ENCODE measurements around the gene FOXK1.

FOXK1 gene

DNA sequence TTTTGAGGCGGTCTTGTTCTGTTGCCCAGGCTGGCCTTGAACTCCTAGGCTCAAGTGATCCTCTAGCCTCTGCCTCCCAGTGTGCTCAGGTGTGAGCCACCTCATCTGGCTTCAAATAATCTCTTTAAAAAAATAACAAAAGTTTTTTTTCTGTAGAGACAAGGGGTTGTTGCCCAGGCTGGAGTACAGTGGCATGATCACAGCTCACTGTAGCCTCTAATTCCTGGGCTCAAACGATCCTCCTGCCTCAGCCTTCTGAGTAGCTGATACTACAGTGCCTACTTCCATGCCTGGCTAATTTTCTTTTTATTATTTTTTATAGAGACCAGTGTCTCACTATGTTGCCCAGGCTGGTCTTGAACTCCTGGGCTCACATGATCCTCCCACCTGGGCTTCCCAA lies 11.7 kb downstream of the FOXK1 start:
- Histone ChIP-seq H3K9me3 (ENCODE audit: control insufficient read depth, low read length) (no peaks in the 10 kb centered on the region), H3K36me3 (ENCODE audit: control insufficient read depth, insufficient read depth, low read length) (no peaks in the 10 kb centered on the region), H3K27me3 (replicated peaks; ENCODE audit: control insufficient read depth, insufficient read depth, low read length, poor library complexity, severe bottlenecking) (no peaks in the 10 kb centered on the region), H3K4me3 (ENCODE audit: insufficient read depth, low read depth, low read length, poor library complexity, severe bottlenecking) (no peak overlapping the region), H3K27ac (ENCODE audit: insufficient read depth, low read length, poor library complexity, severe bottlenecking) (no peak overlapping the region), H3K4me1 (ENCODE audit: control insufficient read depth, insufficient read depth, low read length, poor library complexity, severe bottlenecking) (no peaks in the 10 kb centered on the region)
- no peak for DNase-seq

DNA sequence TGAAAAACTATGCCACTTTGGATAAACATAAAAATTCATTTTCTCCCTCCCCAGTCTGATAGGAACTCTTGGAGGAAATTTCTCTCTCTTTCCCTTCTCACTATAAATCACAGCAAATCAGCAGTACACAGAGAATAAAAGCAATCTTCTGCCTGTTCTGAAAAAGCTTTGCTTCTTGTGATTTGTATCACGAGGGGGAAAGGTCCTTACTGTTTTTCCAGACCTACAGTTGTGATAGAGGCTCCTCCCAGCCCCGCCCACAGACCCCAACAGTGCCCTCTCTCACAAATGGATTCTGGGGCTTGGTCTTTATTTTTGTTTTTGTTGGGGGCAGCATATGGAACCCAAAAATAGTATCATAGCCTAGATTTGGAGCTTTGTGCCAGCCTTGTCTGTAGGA lies 12.2 kb downstream of the FOXK1 start:
- DNase-seq: no peak
- Histone ChIP-seq H3K4me1 (ENCODE audit: control insufficient read depth, insufficient read depth, low read length, poor library complexity, severe bottlenecking) (no peaks in the 10 kb centered on the region), H3K9me3 (ENCODE audit: control insufficient read depth, low read length) (no peaks in the 10 kb centered on the region), H3K36me3 (ENCODE audit: control insufficient read depth, insufficient read depth, low read length) (no peaks in the 10 kb centered on the region), H3K27ac (ENCODE audit: insufficient read depth, low read length, poor library complexity, severe bottlenecking) (no peak overlapping the region), H3K27me3 (replicated peaks; ENCODE audit: control insufficient read depth, insufficient read depth, low read length, poor library complexity, severe bottlenecking) (no peaks in the 10 kb centered on the region), H3K4me3 (ENCODE audit: insufficient read depth, low read depth, low read length, poor library complexity, severe bottlenecking) (no peak overlapping the region)

DNA sequence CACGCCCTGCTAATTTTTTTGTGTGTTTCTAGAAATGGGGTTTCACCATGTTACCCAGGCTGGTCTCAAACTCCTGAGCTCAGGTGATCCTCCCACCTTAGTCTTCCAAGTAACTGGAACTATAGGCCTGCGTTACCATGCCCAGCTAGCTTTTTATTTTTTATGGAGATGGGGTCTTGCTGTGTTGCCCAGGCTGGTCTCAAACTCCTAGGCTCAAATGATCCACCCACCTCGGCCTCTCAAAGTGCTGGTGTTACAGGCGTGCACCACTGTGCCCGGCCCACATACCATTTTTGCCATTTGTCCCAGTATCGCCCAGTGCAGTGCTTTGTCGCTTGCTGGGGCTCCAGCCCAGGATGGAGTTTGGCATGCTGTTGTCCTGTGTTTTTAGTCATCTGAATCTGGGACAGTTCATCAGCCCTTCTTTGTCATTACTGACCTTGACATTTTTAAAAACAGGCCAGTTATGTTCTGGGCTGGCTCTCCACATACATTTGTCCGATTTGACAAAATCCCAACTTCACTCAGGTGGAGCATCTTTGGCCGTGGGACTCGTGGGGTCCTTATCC lies 16.7 kb downstream of the FOXK1 start:
- no peaks in the 10 kb centered on the region for H3K27me3 ChIP-seq (replicated peaks; ENCODE audit: control insufficient read depth, insufficient read depth, low read length, poor library complexity, severe bottlenecking)
- H3K4me3 ChIP-seq (ENCODE audit: insufficient read depth, low read depth, low read length, poor library complexity, severe bottlenecking): no peak overlapping the region
- no peaks in the 10 kb centered on the region for H3K4me1 ChIP-seq (ENCODE audit: control insufficient read depth, insufficient read depth, low read length, poor library complexity, severe bottlenecking)
- no peaks in the 10 kb centered on the region for H3K9me3 ChIP-seq (ENCODE audit: control insufficient read depth, low read length)
- DNase-seq: no peak
- H3K36me3 ChIP-seq (ENCODE audit: control insufficient read depth, insufficient read depth, low read length): no peaks in the 10 kb centered on the region
- no peak overlapping the region for H3K27ac ChIP-seq (ENCODE audit: insufficient read depth, low read length, poor library complexity, severe bottlenecking)

DNA sequence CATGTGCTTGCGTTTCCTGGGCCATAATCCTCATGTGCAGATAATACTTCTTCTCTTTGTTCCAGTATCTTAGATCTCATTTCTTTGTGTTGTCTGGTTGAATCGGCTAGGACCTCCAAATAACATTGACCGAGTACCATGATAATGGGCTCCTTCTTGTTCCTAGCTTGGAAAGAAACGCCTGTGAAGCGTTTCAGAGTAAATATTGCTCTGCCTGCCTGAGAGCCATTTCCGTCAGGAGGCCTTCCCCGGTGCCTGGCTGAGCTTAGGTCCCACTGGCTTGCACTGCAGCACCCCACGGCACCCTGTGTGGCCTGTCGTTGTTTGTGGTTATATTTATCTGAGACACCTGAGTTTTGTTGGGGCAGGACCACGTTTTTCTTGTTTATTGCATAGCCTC lies 17.7 kb downstream of the FOXK1 start:
- no peak overlapping the region for H3K27ac ChIP-seq (ENCODE audit: insufficient read depth, low read length, poor library complexity, severe bottlenecking)
- no peak overlapping the region for H3K4me3 ChIP-seq (ENCODE audit: insufficient read depth, low read depth, low read length, poor library complexity, severe bottlenecking)
- DNase-seq: no peak
- H3K4me1 ChIP-seq (ENCODE audit: control insufficient read depth, insufficient read depth, low read length, poor library complexity, severe bottlenecking): no peaks in the 10 kb centered on the region
- H3K27me3 ChIP-seq (replicated peaks; ENCODE audit: control insufficient read depth, insufficient read depth, low read length, poor library complexity, severe bottlenecking): no peaks in the 10 kb centered on the region
- no peaks in the 10 kb centered on the region for H3K9me3 ChIP-seq (ENCODE audit: control insufficient read depth, low read length)
- no peaks in the 10 kb centered on the region for H3K36me3 ChIP-seq (ENCODE audit: control insufficient read depth, insufficient read depth, low read length)

DNA sequence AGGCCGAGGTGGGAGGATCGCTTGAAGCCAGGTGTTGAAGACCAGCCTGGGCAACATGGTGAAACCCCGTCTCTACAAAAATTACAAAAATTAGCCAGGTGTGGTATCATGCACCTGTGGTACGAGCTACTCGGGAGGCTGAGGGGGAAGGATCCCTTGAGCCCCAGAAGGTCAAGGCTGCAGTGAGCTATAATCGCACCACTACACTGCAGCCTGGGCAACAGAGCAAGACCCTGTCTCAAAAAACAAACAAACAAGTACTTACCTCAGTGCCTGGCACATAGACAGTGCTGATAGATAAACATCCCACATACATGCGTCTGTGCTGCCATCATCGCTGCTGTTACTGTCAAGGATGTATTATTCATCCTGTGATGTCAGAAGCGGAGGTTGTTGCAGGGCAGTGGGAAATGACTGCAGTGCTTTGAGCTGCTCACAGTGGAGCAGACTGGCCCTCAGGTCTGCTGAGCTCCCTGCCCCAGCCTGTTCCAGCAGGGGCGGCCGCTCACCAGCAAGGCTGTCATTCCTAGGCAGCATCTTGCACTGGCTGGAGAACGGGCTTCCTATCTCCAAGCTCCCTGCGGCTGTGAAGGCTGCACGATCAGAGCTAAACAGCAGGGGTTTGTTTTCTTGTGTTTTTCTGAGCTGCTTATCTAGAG lies 18.6 kb downstream of the FOXK1 start:
- Histone ChIP-seq H3K36me3 (ENCODE audit: control insufficient read depth, insufficient read depth, low read length) (no peaks in the 10 kb centered on the region), H3K27ac (ENCODE audit: insufficient read depth, low read length, poor library complexity, severe bottlenecking) (no peak overlapping the region), H3K9me3 (ENCODE audit: control insufficient read depth, low read length) (no peaks in the 10 kb centered on the region), H3K4me1 (ENCODE audit: control insufficient read depth, insufficient read depth, low read length, poor library complexity, severe bottlenecking) (no peaks in the 10 kb centered on the region), H3K27me3 (replicated peaks; ENCODE audit: control insufficient read depth, insufficient read depth, low read length, poor library complexity, severe bottlenecking) (no peaks in the 10 kb centered on the region), H3K4me3 (ENCODE audit: insufficient read depth, low read depth, low read length, poor library complexity, severe bottlenecking) (no peak overlapping the region)
- DNase-seq: no peak

DNA sequence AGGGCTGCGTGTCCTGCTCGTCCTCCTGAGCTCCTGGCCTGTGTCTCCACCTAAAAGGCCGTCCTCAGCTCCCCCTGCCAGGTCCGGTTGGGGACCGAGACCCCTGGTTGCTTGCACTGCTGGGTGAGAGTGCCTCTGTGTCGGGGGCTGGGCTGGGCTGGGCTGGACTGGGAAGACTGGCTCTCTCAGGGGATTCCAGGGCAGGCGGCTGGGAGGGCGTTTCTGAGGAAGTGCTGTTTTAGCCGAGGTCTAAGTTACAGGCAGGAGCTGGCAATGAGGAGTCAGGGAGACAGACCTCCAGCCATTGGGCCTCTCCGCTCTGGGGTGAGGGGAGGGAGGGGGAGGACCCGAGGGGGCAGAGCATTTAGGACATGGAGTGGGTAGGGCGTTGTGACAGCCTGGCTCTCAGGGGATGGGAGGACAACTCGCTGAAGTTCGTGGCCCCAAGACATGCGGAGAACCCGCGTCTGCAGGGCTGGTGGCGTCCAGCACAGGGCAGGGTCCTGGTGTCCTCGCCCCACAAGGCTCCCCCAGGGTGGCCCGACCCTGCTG lies 20.9 kb downstream of the FOXK1 start:
- no peaks in the 10 kb centered on the region for H3K27me3 ChIP-seq (replicated peaks; ENCODE audit: control insufficient read depth, insufficient read depth, low read length, poor library complexity, severe bottlenecking)
- DNase-seq: no peak
- no peak overlapping the region for H3K27ac ChIP-seq (ENCODE audit: insufficient read depth, low read length, poor library complexity, severe bottlenecking)
- no peaks in the 10 kb centered on the region for H3K4me1 ChIP-seq (ENCODE audit: control insufficient read depth, insufficient read depth, low read length, poor library complexity, severe bottlenecking)
- no peak overlapping the region for H3K4me3 ChIP-seq (ENCODE audit: insufficient read depth, low read depth, low read length, poor library complexity, severe bottlenecking)
- no peaks in the 10 kb centered on the region for H3K9me3 ChIP-seq (ENCODE audit: control insufficient read depth, low read length)
- H3K36me3 ChIP-seq (ENCODE audit: control insufficient read depth, insufficient read depth, low read length): no peaks in the 10 kb centered on the region

DNA sequence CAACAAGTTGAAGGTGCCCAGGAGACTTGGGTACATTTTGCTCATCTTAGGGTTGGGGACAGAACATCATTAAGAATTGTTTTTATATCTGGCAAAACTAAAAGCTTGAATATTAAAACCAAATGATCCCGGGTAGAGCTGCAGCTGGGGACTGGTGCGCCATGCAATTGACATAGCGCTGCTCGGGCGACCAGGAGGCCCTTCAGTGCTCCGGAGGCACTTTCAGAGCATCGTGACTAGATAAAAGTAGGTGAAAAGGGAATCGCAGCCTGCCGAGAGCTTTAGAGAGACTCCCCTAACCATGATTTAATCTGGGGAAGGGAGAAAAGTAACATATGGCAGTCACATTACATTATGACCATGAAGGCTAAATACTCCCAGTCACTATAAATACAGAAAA lies 21.4 kb downstream of the FOXK1 start:
- Histone ChIP-seq H3K9me3 (ENCODE audit: control insufficient read depth, low read length) (no peaks in the 10 kb centered on the region), H3K27ac (ENCODE audit: insufficient read depth, low read length, poor library complexity, severe bottlenecking) (no peak overlapping the region), H3K4me1 (ENCODE audit: control insufficient read depth, insufficient read depth, low read length, poor library complexity, severe bottlenecking) (no peaks in the 10 kb centered on the region), H3K27me3 (replicated peaks; ENCODE audit: control insufficient read depth, insufficient read depth, low read length, poor library complexity, severe bottlenecking) (no peaks in the 10 kb centered on the region), H3K36me3 (ENCODE audit: control insufficient read depth, insufficient read depth, low read length) (no peaks in the 10 kb centered on the region), H3K4me3 (ENCODE audit: insufficient read depth, low read depth, low read length, poor library complexity, severe bottlenecking) (no peak overlapping the region)
- no peak for DNase-seq

DNA sequence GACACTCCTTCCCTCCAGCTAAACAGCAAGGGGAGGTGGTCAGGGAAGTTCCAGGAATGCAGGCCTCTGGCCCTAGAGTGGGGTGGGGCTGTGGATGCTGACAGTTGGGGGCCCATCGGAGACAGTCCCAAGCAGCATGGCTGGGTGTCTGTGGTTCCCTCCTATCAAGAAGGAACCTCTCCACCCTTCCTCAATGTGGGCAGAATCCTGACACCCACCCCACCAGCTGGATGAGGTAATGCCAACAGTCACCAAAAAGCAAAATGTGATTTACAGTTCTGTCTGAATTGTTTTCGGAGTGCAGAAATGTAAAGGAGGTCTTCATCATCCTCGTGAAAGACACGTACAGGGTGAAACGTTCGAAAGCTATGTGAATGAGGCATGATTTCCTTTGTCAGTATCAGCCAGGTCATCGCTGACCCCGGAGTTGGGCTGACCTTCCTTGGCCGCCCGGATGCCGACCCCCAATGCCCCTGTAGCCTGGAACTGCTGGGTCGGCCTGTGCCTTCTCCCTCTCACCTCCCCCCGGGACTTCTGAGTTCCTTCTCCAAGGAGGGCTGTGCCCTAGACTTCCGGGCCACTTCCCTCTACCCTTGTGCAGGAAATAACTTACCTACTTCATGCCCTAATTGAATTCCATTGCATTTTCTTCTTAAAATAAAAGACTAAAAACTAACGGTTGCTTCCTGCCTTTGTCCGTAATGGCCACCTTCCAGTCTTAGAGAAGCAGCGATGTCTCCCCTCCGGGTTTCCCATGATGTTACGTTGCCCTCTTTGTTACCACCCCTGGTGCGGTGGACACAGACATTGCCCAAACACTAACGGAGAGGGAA lies 24.5 kb downstream of the FOXK1 start:
- DNase-seq: no peak

DNA sequence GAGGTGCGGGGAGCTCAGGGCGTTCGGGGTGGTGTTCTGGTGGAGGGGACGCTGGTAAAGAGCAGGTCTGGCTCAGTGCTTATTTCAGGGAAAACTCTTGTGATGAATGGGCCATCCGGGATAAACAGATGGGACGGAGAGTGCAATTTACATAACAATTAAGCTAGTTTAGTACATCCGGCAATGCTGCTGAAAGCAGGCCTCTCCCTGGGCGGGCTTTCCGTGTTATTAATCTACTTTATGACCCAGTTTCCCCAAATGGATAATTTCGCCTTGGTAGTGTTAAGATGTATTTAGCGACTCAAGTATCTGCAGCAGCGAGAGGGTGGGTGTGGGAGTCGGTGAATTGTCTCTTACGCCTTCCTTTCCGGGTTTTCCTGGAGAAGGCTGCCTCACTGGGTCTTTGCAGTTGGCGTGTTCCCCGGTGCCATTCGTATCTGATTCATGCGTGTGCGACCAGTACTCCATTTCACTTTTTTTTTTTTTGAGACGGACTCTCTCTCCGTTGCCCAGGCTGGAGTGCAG lies 25.2 kb downstream of the FOXK1 start:
- no peak overlapping the region for H3K27ac ChIP-seq (ENCODE audit: insufficient read depth, low read length, poor library complexity, severe bottlenecking)
- DNase-seq: no peak
- no peaks in the 10 kb centered on the region for H3K9me3 ChIP-seq (ENCODE audit: control insufficient read depth, low read length)
- H3K27me3 ChIP-seq (replicated peaks; ENCODE audit: control insufficient read depth, insufficient read depth, low read length, poor library complexity, severe bottlenecking): no peaks in the 10 kb centered on the region
- no peaks in the 10 kb centered on the region for H3K4me1 ChIP-seq (ENCODE audit: control insufficient read depth, insufficient read depth, low read length, poor library complexity, severe bottlenecking)
- H3K36me3 ChIP-seq (ENCODE audit: control insufficient read depth, insufficient read depth, low read length): peaks cover 4% of the 10 kb centered on the region
- H3K4me3 ChIP-seq (ENCODE audit: insufficient read depth, low read depth, low read length, poor library complexity, severe bottlenecking): no peak overlapping the region

More for the DNA sequence above, 24.5 kb downstream of the FOXK1 start:
- H3K27me3 ChIP-seq (replicated peaks; ENCODE audit: control insufficient read depth, insufficient read depth, low read length, poor library complexity, severe bottlenecking): no peaks in the 10 kb centered on the region
- no peaks in the 10 kb centered on the region for H3K4me1 ChIP-seq (ENCODE audit: control insufficient read depth, insufficient read depth, low read length, poor library complexity, severe bottlenecking)
- H3K9me3 ChIP-seq (ENCODE audit: control insufficient read depth, low read length): no peaks in the 10 kb centered on the region
- no peak overlapping the region for H3K4me3 ChIP-seq (ENCODE audit: insufficient read depth, low read depth, low read length, poor library complexity, severe bottlenecking)
- peaks cover 4% of the 10 kb centered on the region for H3K36me3 ChIP-seq (ENCODE audit: control insufficient read depth, insufficient read depth, low read length)
- H3K27ac ChIP-seq (ENCODE audit: insufficient read depth, low read length, poor library complexity, severe bottlenecking): no peak overlapping the region

DNA sequence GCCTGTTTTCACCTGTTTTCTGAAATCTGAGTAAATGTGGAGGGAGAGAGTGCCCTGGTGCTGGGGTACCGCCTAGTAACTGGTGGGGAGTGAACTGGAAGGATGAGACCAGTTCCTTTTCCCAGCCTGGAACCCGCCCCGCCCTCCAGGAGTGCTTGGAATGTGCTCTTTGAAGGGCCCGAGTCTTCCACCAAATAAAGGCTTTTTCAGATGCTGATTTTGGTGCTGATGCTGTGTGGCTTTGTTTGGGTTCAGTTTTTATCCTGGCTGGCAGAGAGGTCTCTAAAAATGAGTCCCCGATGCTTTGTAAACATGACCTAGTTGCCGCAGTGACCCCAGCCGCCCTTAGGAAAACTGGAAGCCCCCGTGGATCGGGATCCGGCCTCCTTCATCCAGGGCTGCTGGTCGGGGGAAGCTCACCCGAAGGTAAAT lies 25.9 kb downstream of the FOXK1 start:
- Histone ChIP-seq H3K27ac (ENCODE audit: insufficient read depth, low read length, poor library complexity, severe bottlenecking) (no peak overlapping the region), H3K9me3 (ENCODE audit: control insufficient read depth, low read length) (no peaks in the 10 kb centered on the region), H3K4me1 (ENCODE audit: control insufficient read depth, insufficient read depth, low read length, poor library complexity, severe bottlenecking) (peaks cover under 1% of the 10 kb centered on the region), H3K36me3 (ENCODE audit: control insufficient read depth, insufficient read depth, low read length) (peaks cover 4% of the 10 kb centered on the region), H3K27me3 (replicated peaks; ENCODE audit: control insufficient read depth, insufficient read depth, low read length, poor library complexity, severe bottlenecking) (no peaks in the 10 kb centered on the region), H3K4me3 (ENCODE audit: insufficient read depth, low read depth, low read length, poor library complexity, severe bottlenecking) (no peak overlapping the region)
- DNase-seq: no peak
